ENCODE results near the gene STK11. TPM values are rescaled to one million over a fixed set of nuclear protein-coding genes. Genes with fewer than 3 reads are reported as not detected.

The STK11 gene
- polyA plus RNA-seq, 6 donors from 2014 or later, result 11.5 to 28.1 (median 15.7) TPM

- no peak for DNase-seq
- ATAC-seq (ENCODE audit: low read depth in 2 of 2), result no peak
- H3K36me3 Mint-ChIP-seq, result no peaks in the 10 kb centered on the region
- no peak overlapping the region for H3K27ac Mint-ChIP-seq
- peak overlapping the region in 5 of 8 donors; percentile 29 to 65 (median 45) for H3K4me3 Mint-ChIP-seq
- peaks cover 14 to 26% (median 23%) of the 10 kb centered on the region in 3 donors for H3K4me1 Mint-ChIP-seq
- H3K27me3 Mint-ChIP-seq, result peaks cover 5 to 11% (median 9%) of the 10 kb centered on the region in 3 donors
- no peaks in the 10 kb centered on the region for H3K9me3 Mint-ChIP-seq
Measured at GRCh38 chr19:1237027-1237659, 31.6 kb downstream of the STK11 start.

- no peak for DNase-seq
- no peak for ATAC-seq (ENCODE audit: low read depth in 2 of 2)
- peak within 1 kb of the TSS; percentile 76 to 96 (median 94) for H3K27ac Mint-ChIP-seq
- H3K4me3 Mint-ChIP-seq, result peak within 1 kb of the TSS; percentile 79 to 92 (median 85)
- H3K4me1 Mint-ChIP-seq, result peaks cover 17 to 31% (median 27%) of the 10 kb centered on the region in 3 donors
- H3K27me3 Mint-ChIP-seq, result peaks cover 5 to 11% (median 9%) of the 10 kb centered on the region in 3 donors
- no peaks in the 10 kb centered on the region for H3K36me3 Mint-ChIP-seq
- H3K9me3 Mint-ChIP-seq, result no peaks in the 10 kb centered on the region
Measured at GRCh38 chr19:1237754-1238368, 32.3 kb downstream of the STK11 start, which contains the start of gene CBARP. Gene CBARP (minus strand): TSS chr19:1238005. CDS start chr19:1236100, 1,905 bp downstream.

GRCh38 chr19:1238369-1239303 lies 33.1 kb downstream of the STK11 start:
- no peaks in the 10 kb centered on the region for H3K36me3 Mint-ChIP-seq
- peaks cover 5 to 11% (median 9%) of the 10 kb centered on the region in 3 donors for H3K27me3 Mint-ChIP-seq
- peaks cover 17 to 37% (median 27%) of the 10 kb centered on the region in 3 donors for H3K4me1 Mint-ChIP-seq
- H3K27ac Mint-ChIP-seq, result peak overlapping the region; percentile 76 to 96 (median 94)
- DNase-seq, result no peak
- H3K9me3 Mint-ChIP-seq, result no peaks in the 10 kb centered on the region
- peak overlapping the region; percentile 79 to 92 (median 85) for H3K4me3 Mint-ChIP-seq
- ATAC-seq (ENCODE audit: low read depth in 2 of 2), result no peak

GRCh38 chr19:1239420-1239795 lies 33.8 kb downstream of the STK11 start:
- Mint-ChIP-seq H3K9me3 (no peaks in the 10 kb centered on the region), H3K27ac (peak overlapping the region; percentile 76 to 96 (median 94)), H3K27me3 (peaks cover 5 to 11% (median 9%) of the 10 kb centered on the region in 3 donors), H3K36me3 (no peaks in the 10 kb centered on the region), H3K4me3 (peak overlapping the region in 7 of 8 donors; percentile 55 to 92 (median 82)), H3K4me1 (peaks cover 17 to 37% (median 28%) of the 10 kb centered on the region in 3 donors)
- DNase-seq, result no peak
- no peak for ATAC-seq (ENCODE audit: low read depth in 2 of 2)

- DNase-seq (peak; percentile 97), ATAC-seq (ENCODE audit: low read depth in 2 of 2) (peak; percentile 61 to 66)
- H3K4me3 Mint-ChIP-seq, result peak overlapping the region; percentile 54 to 90 (median 81)
- peaks cover 5 to 11% (median 9%) of the 10 kb centered on the region in 3 donors for H3K27me3 Mint-ChIP-seq
- peaks cover 21 to 42% (median 34%) of the 10 kb centered on the region in 3 donors for H3K4me1 Mint-ChIP-seq
- H3K9me3 Mint-ChIP-seq, result no peaks in the 10 kb centered on the region
- peak overlapping the region; percentile 78 to 96 (median 94) for H3K27ac Mint-ChIP-seq
- H3K36me3 Mint-ChIP-seq, result no peaks in the 10 kb centered on the region
Measured at GRCh38 chr19:1239796-1240737, 34.5 kb downstream of the STK11 start.

GRCh38 chr19:1240925-1241324 lies 35.3 kb downstream of the STK11 start:
- Mint-ChIP-seq H3K9me3 (no peaks in the 10 kb centered on the region), H3K27me3 (peaks cover 5 to 11% (median 9%) of the 10 kb centered on the region in 3 donors), H3K4me3 (peak overlapping the region; percentile 82 to 96 (median 90)), H3K36me3 (no peaks in the 10 kb centered on the region), H3K27ac (peak overlapping the region; percentile 94 to 100 (median 98)), H3K4me1 (peaks cover 21 to 42% (median 34%) of the 10 kb centered on the region in 3 donors)
- DNase-seq (no peak), ATAC-seq (ENCODE audit: low read depth in 2 of 2) (no peak)

GRCh38 chr19:1241417-1242095 lies 36.0 kb downstream of the STK11 start, which contains the start of gene ATP5F1D:
Gene ATP5F1D (plus strand): TSS chr19:1241751. CDS start chr19:1241851, 100 bp downstream.
- Mint-ChIP-seq H3K4me1 (peaks cover 21 to 47% (median 34%) of the 10 kb centered on the region in 3 donors), H3K4me3 (peak within 1 kb of the TSS; percentile 82 to 96 (median 92)), H3K9me3 (no peaks in the 10 kb centered on the region), H3K27ac (peak within 1 kb of the TSS; percentile 94 to 100 (median 98)), H3K36me3 (no peaks in the 10 kb centered on the region), H3K27me3 (peaks cover 5 to 11% (median 9%) of the 10 kb centered on the region in 3 donors)
- ATAC-seq (ENCODE audit: low read depth in 2 of 2) (peak; percentile 67), DNase-seq (peak; percentile 85)

GRCh38 chr19:1243768-1244692 lies 38.5 kb downstream of the STK11 start:
- DNase-seq (peak; percentile 87), ATAC-seq (ENCODE audit: low read depth in 2 of 2) (peak; percentile 44 to 45)
- Mint-ChIP-seq H3K27me3 (peaks cover 0 to under 1% (median 0%) of the 10 kb centered on the region in 3 donors), H3K9me3 (no peaks in the 10 kb centered on the region), H3K4me1 (peaks cover 12 to 45% (median 24%) of the 10 kb centered on the region in 3 donors), H3K4me3 (peak overlapping the region; percentile 68 to 88 (median 82)), H3K27ac (peak overlapping the region; percentile 15 to 98 (median 86)), H3K36me3 (no peaks in the 10 kb centered on the region)

- Mint-ChIP-seq H3K36me3 (no peaks in the 10 kb centered on the region), H3K4me3 (peak overlapping the region; percentile 68 to 88 (median 76)), H3K27me3 (no peaks in the 10 kb centered on the region), H3K9me3 (no peaks in the 10 kb centered on the region), H3K4me1 (peaks cover 12 to 40% (median 18%) of the 10 kb centered on the region in 3 donors), H3K27ac (peak overlapping the region; percentile 15 to 98 (median 86))
- no peak for DNase-seq
- ATAC-seq (ENCODE audit: low read depth in 2 of 2), result no peak
Measured at GRCh38 chr19:1244693-1245451, 39.3 kb downstream of the STK11 start.

GRCh38 chr19:1245494-1246264 lies 40.1 kb downstream of the STK11 start:
- ATAC-seq (ENCODE audit: low read depth in 2 of 2), result no peak
- H3K36me3 Mint-ChIP-seq, result no peaks in the 10 kb centered on the region
- peaks cover 12 to 39% (median 18%) of the 10 kb centered on the region in 3 donors for H3K4me1 Mint-ChIP-seq
- peak overlapping the region in 1 of 8 donors; percentile 74 for H3K4me3 Mint-ChIP-seq
- no peaks in the 10 kb centered on the region for H3K9me3 Mint-ChIP-seq
- H3K27me3 Mint-ChIP-seq, result no peaks in the 10 kb centered on the region
- H3K27ac Mint-ChIP-seq, result peak overlapping the region in 1 of 6 donors; percentile 57
- DNase-seq, result no peak
